Stimulated activated memory B cell treated with anti-CD40 and anti-IgM and Interleukin-4, amounts not matched to agents 10 μg/mL and 1 μg/mL and 100 μg/mL, for 72 hours (primary cell): Measurements from ENCODE around the gene NCOA1.
"Not testable (repeated sequence)": the region's sequence is repeated elsewhere in the genome, so short reads cannot be mapped to it uniquely, and the experiment has no call there.

Source experiments
- ATAC-seq: fragments of 150-1000 bp; cut with Tn5 transposase; 2 replicates; pipeline ENCODE4 v1.10.0; 2021
- H3K27ac Mint-ChIP-seq: one replicate; pipeline ENCODE4 v1.8.0; 2022; ENCODE audit warnings: mild to moderate bottlenecking, mixed read lengths
- H3K27me3 Mint-ChIP-seq: one replicate; pipeline ENCODE4 v1.8.0; 2022; ENCODE audit warnings: mixed read lengths
- H3K36me3 Mint-ChIP-seq: one replicate; pipeline ENCODE4 v1.8.0; 2022; ENCODE audit warnings: mixed read lengths
- H3K4me1 Mint-ChIP-seq: one replicate; pipeline ENCODE4 v1.8.0; 2022; ENCODE audit warnings: mixed read lengths
- H3K4me3 Mint-ChIP-seq: one replicate; pipeline ENCODE4 v1.8.0; 2022; ENCODE audit warnings: mild to moderate bottlenecking, moderate library complexity, mixed read lengths
- H3K9me3 Mint-ChIP-seq: one replicate; pipeline ENCODE4 v1.8.0; 2022; ENCODE audit warnings: mixed read lengths

Gene NCOA1

DNA sequence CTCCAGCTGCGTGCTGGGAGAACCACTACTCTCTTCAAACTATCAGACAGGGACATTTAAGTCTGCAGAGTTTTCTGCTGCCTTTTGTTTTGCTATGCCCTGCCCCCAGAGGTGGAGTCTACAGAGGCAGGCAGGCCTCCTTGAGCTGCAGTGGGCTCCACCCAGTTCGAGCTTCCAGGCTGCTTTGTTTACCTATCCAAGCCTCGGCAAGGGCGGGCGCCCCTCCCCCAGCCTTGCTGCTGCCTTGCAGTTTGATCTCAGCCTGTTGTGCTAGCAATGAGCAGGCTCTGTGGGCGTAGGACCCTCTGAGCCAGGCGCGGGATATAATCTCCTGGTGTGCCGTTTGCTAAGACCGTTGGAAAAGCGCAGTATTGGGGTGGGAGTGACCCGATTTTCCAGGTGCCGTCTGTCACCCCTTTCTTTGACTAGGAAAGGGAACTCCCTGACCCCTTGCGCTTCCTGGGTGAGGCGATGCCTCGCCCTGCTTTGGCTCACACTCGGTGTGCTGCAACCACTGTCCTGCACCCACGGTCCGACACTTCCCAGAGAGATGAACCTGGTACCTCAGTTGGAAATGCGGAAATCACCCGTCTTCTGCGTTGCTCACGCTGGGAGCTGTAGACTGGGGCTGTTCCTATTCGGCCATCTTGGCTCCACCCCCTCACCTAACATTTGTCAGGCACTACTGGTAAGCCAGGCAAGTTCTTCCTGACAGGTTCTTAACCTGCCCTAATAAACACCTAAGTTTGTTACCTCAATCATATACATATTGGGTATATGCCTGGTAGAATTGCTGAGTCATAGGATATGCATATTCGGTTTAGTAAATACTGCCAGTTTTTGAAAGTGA lies 315.0 kb downstream of the NCOA1 start:
- not testable (repeated sequence) for H3K4me1 Mint-ChIP-seq, H3K9me3 Mint-ChIP-seq, H3K27me3 Mint-ChIP-seq, ATAC-seq, H3K4me3 Mint-ChIP-seq, H3K27ac Mint-ChIP-seq
- H3K36me3 Mint-ChIP-seq, result peaks cover 57% of the 10 kb centered on the region

DNA sequence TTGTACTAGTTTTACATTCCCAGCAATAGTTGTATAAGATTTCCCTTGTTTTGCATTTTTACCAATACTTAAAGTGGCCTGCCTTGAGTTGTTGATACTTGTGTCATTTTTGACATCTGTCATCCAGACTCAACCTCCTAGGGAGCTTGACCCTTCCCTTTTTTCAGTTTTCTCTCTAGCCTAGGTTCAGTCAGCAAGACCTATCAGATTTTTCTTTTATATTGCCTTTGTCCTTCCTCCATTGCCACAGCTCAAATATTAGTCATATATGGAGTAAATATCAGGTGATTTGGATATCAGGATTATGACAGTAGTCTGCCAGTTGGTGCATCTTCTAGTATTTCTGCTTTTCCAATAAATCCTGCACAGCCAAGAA lies 315.6 kb downstream of the NCOA1 start:
- ATAC-seq, result no peak
- H3K4me1 Mint-ChIP-seq, result no peaks in the 10 kb centered on the region

DNA sequence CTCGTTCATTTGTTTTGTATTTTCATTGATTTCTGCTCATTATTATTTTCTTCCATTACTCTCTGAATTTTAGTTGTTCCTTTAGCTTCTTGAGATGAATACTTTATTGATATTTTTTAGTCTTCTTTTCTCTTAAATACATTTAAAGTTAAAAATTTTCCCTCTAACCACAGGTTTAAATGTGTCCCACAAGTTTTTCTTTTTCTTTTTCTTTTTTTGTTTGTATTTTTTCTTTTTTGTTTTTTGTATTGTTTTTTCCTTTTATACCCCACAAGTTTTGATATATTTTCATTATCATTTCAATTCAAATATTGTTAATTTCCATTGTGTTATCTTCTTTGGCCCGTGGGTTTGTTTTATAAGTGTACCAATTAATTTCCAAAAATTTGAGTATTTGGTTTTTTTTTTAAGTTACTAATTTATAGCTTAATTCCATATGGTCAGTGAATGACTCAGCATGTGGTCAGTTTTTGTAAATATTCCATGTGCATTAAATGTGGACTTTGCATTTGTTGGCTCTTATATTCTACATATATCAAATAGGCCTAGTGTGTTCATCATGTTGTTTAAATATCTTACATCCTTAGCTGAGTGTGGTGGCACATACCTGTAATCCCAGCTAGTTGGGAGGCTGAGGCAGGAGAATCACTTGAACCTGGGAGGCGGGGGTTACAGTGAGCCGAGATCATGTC lies 318.4 kb downstream of the NCOA1 start:
- H3K27me3 Mint-ChIP-seq, result no peaks in the 10 kb centered on the region
- no peak for ATAC-seq
- no peaks in the 10 kb centered on the region for H3K4me1 Mint-ChIP-seq
- no peak overlapping the region for H3K4me3 Mint-ChIP-seq
- no peak overlapping the region for H3K27ac Mint-ChIP-seq
- peaks cover 6% of the 10 kb centered on the region for H3K9me3 Mint-ChIP-seq
- H3K36me3 Mint-ChIP-seq, result peaks cover 36% of the 10 kb centered on the region

More for the DNA sequence above, 315.6 kb downstream of the NCOA1 start:
- Mint-ChIP-seq H3K27ac (no peak overlapping the region), H3K4me3 (no peak overlapping the region), H3K9me3 (peaks cover 8% of the 10 kb centered on the region), H3K27me3 (no peaks in the 10 kb centered on the region), H3K36me3 (peaks cover 54% of the 10 kb centered on the region)

DNA sequence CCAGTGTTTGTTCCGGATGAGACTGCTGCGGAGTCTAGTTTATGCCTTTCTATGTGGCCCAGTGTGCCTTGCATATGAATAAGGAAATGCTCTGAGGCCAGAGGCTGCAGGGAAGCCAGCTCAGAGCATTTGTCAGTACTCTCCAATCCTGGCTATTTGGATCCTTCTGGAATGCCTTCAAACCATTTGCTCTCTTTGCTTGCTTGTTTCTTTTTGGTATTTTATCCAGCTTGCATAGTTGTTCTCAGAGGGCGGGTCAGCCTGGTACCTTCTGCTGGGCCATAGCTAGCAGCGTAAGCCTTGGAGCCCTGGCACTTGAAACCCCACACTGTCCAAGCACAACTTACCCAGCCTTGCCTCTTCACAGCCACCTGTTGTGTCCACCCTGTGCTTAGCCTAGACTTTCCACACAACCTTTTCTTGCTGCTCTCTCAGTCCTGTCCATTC lies 322.7 kb downstream of the NCOA1 start:
- no peaks in the 10 kb centered on the region for H3K4me1 Mint-ChIP-seq
- H3K4me3 Mint-ChIP-seq, result no peak overlapping the region
- no peak overlapping the region for H3K27ac Mint-ChIP-seq
- H3K9me3 Mint-ChIP-seq, result no peaks in the 10 kb centered on the region
- ATAC-seq, result no peak
- H3K36me3 Mint-ChIP-seq, result peaks cover 36% of the 10 kb centered on the region
- H3K27me3 Mint-ChIP-seq, result no peaks in the 10 kb centered on the region

DNA sequence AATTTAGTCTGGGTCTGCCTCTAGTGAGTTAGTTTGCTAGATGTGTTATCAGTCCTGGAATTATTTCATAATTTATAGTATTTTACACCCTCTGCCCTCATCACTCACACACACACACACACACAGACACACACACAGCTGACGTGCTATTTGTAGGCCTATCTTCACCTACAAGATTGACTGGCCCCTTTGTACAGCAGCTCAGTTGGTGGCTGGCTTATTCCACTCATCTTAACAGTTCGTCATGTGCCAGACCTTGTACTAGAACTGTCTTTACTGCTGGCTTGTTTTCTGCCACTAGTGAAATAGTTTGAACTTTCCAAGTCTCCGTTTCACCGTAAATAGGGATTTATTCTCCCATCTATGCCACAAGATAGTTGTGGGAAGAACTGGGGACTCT lies 323.5 kb downstream of the NCOA1 start:
- H3K9me3 Mint-ChIP-seq, result no peaks in the 10 kb centered on the region
- no peaks in the 10 kb centered on the region for H3K4me1 Mint-ChIP-seq
- H3K36me3 Mint-ChIP-seq, result peaks cover 36% of the 10 kb centered on the region
- H3K27me3 Mint-ChIP-seq, result no peaks in the 10 kb centered on the region
- no peak for ATAC-seq
- no peak overlapping the region for H3K4me3 Mint-ChIP-seq
- H3K27ac Mint-ChIP-seq, result no peak overlapping the region

DNA sequence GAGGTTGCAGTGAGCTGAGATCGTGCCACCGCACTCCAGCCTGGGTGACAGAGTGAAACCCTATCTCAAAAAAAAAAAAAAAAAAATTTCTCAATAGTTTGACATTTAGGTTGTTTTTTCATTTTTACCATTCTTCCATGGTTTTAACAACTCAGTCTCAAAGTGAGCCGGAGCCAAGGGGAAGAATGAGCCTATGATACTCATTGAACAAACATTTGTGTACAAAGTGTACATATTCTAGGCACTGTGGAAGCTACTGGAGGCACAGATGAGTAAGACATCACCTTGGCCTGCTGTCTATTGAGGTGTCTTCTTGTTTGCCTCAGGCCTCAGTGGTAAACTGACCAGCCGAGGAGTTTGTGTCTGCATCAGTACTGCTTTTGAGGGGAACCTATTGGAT lies 324.1 kb downstream of the NCOA1 start:
- Mint-ChIP-seq H3K4me1 (no peaks in the 10 kb centered on the region), H3K4me3 (no peak overlapping the region), H3K9me3 (no peaks in the 10 kb centered on the region), H3K27me3 (no peaks in the 10 kb centered on the region), H3K36me3 (peaks cover 41% of the 10 kb centered on the region), H3K27ac (no peak overlapping the region)
- ATAC-seq, result no peak

DNA sequence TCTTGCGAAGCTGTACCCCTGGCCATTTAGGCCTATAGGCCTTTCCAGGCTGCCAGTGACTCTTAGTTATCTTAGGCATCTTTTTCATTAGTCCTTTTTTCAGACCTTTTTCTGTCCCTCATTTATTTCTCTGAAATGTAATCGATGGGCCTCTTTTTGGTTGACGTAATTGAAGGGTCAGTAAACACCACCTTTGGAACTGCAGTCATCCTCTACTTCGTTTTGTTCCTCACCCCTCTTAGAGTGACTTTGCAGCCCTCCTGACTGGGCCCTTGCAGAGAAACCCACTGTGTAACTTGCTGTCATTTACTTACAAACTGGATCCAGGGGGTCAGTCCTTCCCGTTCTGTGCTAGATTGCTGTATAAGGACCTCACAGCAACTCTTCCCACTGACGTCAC lies 325.4 kb downstream of the NCOA1 start:
- Mint-ChIP-seq H3K4me1 (no peaks in the 10 kb centered on the region), H3K36me3 (peaks cover 50% of the 10 kb centered on the region), H3K27me3 (no peaks in the 10 kb centered on the region), H3K4me3 (no peak overlapping the region), H3K27ac (no peak overlapping the region), H3K9me3 (no peaks in the 10 kb centered on the region)
- ATAC-seq, result no peak

DNA sequence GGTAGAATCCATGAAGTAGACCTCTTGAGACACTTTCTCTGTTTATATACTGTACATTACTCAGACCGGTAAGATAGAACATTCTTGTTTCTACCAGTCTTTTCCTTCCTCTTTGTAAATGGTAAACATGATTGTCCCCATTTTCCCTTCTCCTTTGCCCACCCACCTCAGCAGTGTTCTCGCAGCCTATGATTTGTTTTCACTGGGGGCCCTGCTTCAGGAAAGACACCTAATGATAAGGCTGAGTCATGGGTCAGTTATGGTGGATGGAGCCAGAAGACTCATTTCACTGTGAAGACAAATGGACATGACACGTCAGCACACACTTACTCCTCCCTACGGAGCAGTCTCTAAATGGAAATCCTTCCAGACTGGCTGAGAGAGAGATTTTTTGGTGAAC lies 325.8 kb downstream of the NCOA1 start:
- no peaks in the 10 kb centered on the region for H3K9me3 Mint-ChIP-seq
- no peak overlapping the region for H3K4me3 Mint-ChIP-seq
- ATAC-seq, result no peak
- no peaks in the 10 kb centered on the region for H3K4me1 Mint-ChIP-seq
- no peak overlapping the region for H3K27ac Mint-ChIP-seq
- H3K36me3 Mint-ChIP-seq, result peaks cover 55% of the 10 kb centered on the region
- no peaks in the 10 kb centered on the region for H3K27me3 Mint-ChIP-seq

DNA sequence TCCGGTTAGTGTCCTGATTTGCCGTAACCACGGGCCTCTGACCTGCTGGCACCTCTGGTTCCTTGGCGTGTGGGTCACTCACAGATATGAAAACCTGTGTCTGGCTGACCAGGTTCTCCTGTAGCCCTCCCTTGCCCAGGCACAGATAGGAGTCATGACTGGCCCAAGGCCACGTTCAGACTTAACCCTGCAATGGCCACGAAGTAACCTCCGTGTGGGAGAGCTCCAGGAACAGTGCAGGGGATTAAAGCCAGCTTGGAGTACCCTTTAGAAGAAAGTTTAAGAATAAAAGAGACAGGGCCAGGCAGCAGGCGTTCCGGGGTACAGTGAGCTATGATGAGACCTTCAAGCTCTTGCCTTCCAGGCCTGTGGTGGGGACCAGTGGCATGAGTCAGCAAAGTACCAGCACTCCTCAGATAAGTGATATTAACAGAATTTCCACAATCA lies 327.7 kb downstream of the NCOA1 start:
- H3K36me3 Mint-ChIP-seq, result peaks cover 71% of the 10 kb centered on the region
- no peaks in the 10 kb centered on the region for H3K4me1 Mint-ChIP-seq
- peak overlapping the region; percentile 57 for H3K27ac Mint-ChIP-seq
- no peak overlapping the region for H3K4me3 Mint-ChIP-seq
- H3K9me3 Mint-ChIP-seq, result no peaks in the 10 kb centered on the region
- no peak for ATAC-seq
- no peaks in the 10 kb centered on the region for H3K27me3 Mint-ChIP-seq

DNA sequence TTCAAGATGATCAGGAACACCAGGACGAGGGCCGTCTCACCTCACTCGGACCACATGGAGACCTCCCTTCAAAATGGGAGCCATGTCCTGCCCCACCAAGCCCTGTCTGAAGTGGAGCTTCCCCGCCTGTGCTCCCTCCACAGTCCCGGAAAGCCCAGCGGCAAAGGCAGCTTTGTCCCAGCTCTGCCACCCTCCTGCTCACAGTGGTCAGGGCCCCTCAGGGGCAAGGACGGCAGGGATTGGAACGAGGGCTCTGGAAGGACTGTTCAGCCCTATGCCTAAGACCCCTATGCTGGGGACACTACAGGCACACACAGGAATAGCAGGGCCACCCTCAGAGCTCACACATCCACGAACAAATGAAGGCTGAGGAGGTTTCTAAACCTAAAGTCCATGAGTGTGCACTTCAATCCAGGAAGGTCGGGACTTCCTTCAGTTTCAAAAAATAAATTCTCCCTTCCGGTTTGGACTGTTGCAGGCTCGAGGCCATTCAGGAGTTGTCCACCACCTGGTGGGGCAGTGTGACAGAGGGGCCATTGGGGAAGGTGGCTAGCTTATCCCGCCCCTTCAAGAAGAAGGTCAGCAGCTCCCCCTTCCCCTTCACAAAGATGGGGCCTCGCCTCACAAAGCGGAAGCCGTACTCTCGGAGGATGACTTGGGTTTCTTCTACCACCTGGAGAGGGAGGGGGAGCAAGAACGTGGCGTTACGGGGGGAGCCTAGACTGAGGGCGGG lies 328.6 kb downstream of the NCOA1 start:
- no peak for ATAC-seq

DNA sequence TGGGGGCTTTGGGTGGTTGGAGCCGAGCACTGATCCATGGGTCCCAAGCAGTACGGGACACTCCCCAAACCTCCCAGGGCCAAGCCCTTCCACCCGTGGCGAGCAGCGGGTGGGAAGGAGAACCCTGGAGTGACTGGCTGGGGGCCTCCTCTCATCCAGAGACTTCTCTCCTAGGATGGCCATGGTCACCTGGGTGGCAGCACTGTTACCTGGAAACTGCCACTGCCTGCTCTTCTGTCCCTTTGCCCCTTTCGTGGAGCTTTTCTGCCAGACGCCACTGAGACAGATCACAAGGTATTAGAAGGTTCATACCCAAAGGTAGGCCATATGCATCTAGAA lies 329.1 kb downstream of the NCOA1 start:
- no peak for ATAC-seq
- Mint-ChIP-seq H3K4me1 (no peaks in the 10 kb centered on the region), H3K36me3 (peaks cover 71% of the 10 kb centered on the region), H3K9me3 (no peaks in the 10 kb centered on the region), H3K27ac (peak overlapping the region; percentile 30), H3K4me3 (no peak overlapping the region), H3K27me3 (no peaks in the 10 kb centered on the region)

More for the DNA sequence above, 328.6 kb downstream of the NCOA1 start:
- H3K36me3 Mint-ChIP-seq, result peaks cover 71% of the 10 kb centered on the region
- H3K9me3 Mint-ChIP-seq, result no peaks in the 10 kb centered on the region
- no peak overlapping the region for H3K4me3 Mint-ChIP-seq
- H3K27ac Mint-ChIP-seq, result peak overlapping the region; percentile 30
- H3K4me1 Mint-ChIP-seq, result no peaks in the 10 kb centered on the region
- no peaks in the 10 kb centered on the region for H3K27me3 Mint-ChIP-seq
